NCI-H2107 (cell line): ENCODE data around the gene ADCK2.

Experiments used
- DNase-seq: peaks from one replicate; lab custom pipeline; 2025; lab: John Stamatoyannopoulos, UW

ADCK2 gene

GRCh38 chr7:140744005-140744404, 71.3 kb downstream of the ADCK2 start:
- DNase-seq, result no peak
